T-helper 17 cell (primary cell): Measurements from ENCODE around the gene TFPI. TPM values are rescaled to one million over a fixed set of nuclear protein-coding genes. Genes with fewer than 3 reads are reported as not detected.
"Not testable (repeated sequence)": the region's sequence is repeated elsewhere in the genome, so short reads cannot be mapped to it uniquely, and the experiment has no call there.

Source experiments
- ATAC-seq: fragments of 150-1000 bp; cut with Tn5 transposase; 2 replicates; pipeline ENCODE4 v1.10.0; 2021; ENCODE audit warnings: mild to moderate bottlenecking, moderate library complexity
- DNase-seq, 3 donors: peaks; one replicate each; pipeline versions ENCODE4 v3.0.0 to v3.0.0-alpha.2; 2020 to 2021
- H3K9me3 ChIP-seq: one replicate; pipeline ENCODE4 v1.7.0; 2013; ENCODE audit warnings: low read length, mild to moderate bottlenecking; ENCODE audit not compliant: control insufficient read depth, poor library complexity, severe bottlenecking
- H3K27ac Mint-ChIP-seq: one replicate; pipeline ENCODE4 v1.8.0; 2022; ENCODE audit warnings: mild to moderate bottlenecking, moderate library complexity, mixed read lengths
- H3K27me3 Mint-ChIP-seq: one replicate; pipeline ENCODE4 v1.8.0; 2022; ENCODE audit warnings: mixed read lengths
- H3K36me3 Mint-ChIP-seq: one replicate; pipeline ENCODE4 v1.8.0; 2022; ENCODE audit warnings: low read depth, mixed read lengths
- H3K4me1 Mint-ChIP-seq: one replicate; pipeline ENCODE4 v1.8.0; 2022; ENCODE audit warnings: mild to moderate bottlenecking, mixed read lengths
- H3K4me3 Mint-ChIP-seq: one replicate; pipeline ENCODE4 v1.8.0; 2022; ENCODE audit warnings: mild to moderate bottlenecking, moderate library complexity, mixed read lengths
- total RNA-seq, 4 donors: library from RNA in 2 of 4; stranded (reverse) in 2 of 4; gene quantifications; one replicate each; pipeline ENCODE4 v1.2.3 and lab custom pipeline; 2022 to 2026

Gene TFPI
- total RNA-seq, 2 donors from 2014 or later, result 0.32 to 4.8 TPM

DNA sequence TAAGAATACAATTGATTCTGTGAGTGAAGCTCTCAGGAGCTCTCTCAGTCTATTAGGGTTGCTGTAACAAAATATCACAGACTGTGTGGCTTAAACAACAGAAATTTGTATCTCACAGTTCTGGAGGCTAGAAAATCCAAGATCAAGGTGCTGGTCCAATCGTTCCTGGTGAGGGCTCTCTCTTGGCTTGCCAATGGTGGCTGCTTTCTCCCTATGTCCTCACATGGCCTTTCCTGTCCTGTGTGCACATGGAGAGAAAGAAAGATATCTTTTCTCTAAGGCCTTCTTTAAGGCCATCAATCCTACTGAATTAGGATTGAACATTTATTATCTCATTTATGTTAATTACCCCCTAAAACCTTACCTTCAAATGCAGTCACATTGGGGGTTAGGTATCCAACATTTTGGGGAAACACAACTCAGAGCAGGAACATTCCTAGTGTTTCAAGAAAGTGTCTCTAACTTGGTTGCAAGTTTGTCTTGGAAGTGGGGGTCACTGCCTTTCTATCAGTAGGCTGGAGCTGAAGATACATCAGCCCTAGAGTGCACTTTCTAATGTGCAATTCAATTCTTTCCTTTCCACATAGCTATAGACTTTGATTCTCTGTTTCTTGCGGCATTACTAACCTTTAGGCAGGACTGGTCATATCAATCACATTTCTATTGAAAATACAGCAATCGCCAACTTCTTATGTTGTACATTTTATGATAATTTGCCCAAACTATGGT is 24.8 kb downstream of the TFPI start:
- DNase-seq, result no peak
- Mint-ChIP-seq H3K27ac (no peak overlapping the region), H3K27me3 (no peaks in the 10 kb centered on the region), H3K4me3 (no peak overlapping the region), H3K4me1 (no peaks in the 10 kb centered on the region), H3K36me3 (no peaks in the 10 kb centered on the region)
- no peak for ATAC-seq
- H3K9me3 ChIP-seq, result no peaks in the 10 kb centered on the region

DNA sequence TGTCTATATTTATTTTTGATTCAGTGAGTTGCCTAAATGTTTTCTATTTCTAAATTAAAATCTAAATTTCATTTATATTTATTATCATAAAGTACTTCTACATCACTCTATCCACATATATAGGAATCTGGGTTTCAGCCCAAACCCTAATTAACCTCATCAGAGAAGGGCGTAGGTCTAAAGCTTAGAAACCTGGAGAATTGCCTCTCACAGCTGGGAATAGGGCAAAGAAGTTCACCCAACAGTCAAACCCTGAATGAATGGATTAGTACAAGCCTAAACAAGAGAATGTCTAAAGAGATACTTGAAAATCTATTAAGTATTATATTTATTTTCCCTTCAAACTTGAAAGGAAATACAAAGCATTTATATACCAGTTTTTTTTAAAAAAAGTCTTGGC is 26.2 kb downstream of the TFPI start:
- no peak overlapping the region for H3K4me3 Mint-ChIP-seq
- no peaks in the 10 kb centered on the region for H3K36me3 Mint-ChIP-seq
- H3K4me1 Mint-ChIP-seq, result no peaks in the 10 kb centered on the region
- DNase-seq (no peak), ATAC-seq (no peak)
- H3K27me3 Mint-ChIP-seq, result no peaks in the 10 kb centered on the region
- H3K27ac Mint-ChIP-seq, result no peak overlapping the region
- H3K9me3 ChIP-seq, result no peaks in the 10 kb centered on the region

DNA sequence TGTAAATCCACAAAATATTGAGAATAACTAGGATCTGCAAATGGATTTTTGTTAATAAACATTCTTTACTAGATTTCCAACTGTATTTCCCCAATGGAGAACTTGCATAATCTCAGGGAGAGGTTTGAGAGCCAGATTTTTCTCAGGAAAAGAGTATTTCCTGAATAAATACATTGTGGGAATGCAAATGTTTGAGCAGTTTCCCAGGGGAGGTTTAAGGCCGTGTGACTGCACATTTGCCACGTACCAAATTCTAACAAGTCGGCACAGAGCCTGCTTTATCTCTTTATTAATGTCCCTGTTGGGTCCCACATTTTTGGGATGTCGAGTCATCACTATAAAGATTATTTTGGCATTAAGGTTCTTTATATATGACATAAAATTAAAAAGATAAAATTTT is 27.0 kb downstream of the TFPI start:
- Mint-ChIP-seq H3K27ac (no peak overlapping the region), H3K36me3 (no peaks in the 10 kb centered on the region), H3K4me1 (no peaks in the 10 kb centered on the region), H3K4me3 (no peak overlapping the region), H3K27me3 (no peaks in the 10 kb centered on the region)
- DNase-seq (no peak), ATAC-seq (no peak)
- no peaks in the 10 kb centered on the region for H3K9me3 ChIP-seq

DNA sequence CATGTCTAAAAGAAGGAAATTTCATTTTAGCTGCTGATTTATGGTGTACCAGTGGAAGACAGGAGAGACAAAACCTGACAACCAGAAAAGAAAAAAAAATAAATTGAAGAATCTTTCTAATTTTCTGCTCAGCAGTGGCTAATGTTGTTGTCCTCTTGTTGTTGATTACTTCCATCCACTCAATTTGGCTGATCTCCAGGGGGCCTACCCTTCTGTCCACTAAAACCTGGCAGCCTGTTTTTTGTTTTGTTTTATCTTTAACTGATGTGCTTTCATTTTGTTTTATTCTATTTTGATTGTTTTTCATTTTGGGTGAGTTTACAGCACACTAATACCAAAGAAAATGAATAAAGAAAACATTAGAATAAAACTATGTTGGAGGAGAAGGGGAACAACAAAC is 27.4 kb downstream of the TFPI start:
- Mint-ChIP-seq H3K4me1 (no peaks in the 10 kb centered on the region), H3K36me3 (no peaks in the 10 kb centered on the region), H3K27me3 (no peaks in the 10 kb centered on the region), H3K4me3 (no peak overlapping the region), H3K27ac (no peak overlapping the region)
- ATAC-seq, result no peak
- H3K9me3 ChIP-seq, result no peaks in the 10 kb centered on the region
- no peak for DNase-seq

DNA sequence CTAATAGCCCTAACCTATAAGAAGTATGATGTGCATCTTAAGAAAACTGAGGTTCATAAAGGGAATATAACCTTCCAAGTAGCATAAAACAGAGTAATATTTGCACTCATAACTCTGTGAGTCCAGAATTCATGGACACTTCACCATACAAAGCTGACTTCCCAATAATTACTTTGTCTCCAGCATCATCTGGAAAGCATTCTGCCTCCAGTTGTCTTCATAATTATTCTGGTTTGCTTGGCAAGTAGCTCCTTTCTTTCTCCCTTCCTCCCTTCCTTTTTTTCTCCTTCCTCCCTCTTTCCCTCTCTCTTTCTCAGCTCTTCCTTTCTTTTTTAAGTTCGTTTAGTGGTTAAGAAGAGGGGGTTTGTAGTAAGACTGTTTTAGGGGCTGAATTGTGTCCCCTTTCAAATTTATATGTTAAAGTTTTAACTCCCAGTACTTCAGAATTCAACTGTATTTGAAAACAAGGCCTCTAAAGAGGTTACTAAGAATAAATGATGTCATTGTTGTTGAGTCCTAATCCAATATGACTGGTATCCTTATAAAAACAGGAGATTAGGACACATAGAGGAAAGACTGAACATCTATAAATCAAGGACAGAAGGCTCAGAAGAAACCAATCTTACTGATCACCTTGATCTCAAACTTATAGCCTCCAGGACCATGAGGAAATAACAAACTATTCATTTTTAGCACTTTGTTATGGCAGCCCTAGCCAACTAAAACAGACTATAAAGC is 28.9 kb downstream of the TFPI start:
- no peak overlapping the region for H3K4me3 Mint-ChIP-seq
- H3K36me3 Mint-ChIP-seq, result no peaks in the 10 kb centered on the region
- H3K27me3 Mint-ChIP-seq, result no peaks in the 10 kb centered on the region
- DNase-seq, result no peak
- ATAC-seq, result no peak
- no peaks in the 10 kb centered on the region for H3K9me3 ChIP-seq
- H3K27ac Mint-ChIP-seq, result no peak overlapping the region
- no peaks in the 10 kb centered on the region for H3K4me1 Mint-ChIP-seq

DNA sequence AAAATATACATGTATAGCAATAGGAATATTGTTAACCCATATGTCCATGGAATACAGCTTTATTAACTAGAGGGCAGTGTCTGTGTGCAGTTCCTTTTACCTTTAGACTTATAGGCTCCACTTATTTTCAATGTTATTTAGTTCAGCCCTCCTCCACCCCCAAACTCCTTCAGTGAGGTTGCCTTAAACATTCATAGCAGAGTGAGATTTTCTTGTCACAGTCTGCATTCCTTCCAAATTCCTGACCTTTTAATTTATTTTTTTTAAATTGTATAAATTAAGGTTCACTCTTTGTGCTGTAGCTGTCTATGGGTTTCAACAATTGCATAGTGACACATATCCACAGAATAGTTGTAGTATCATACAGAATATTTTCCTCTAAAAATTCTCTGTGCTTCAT is 30.9 kb downstream of the TFPI start:
- Mint-ChIP-seq H3K27me3 (no peaks in the 10 kb centered on the region), H3K4me1 (no peaks in the 10 kb centered on the region), H3K27ac (no peak overlapping the region), H3K4me3 (no peak overlapping the region), H3K36me3 (no peaks in the 10 kb centered on the region)
- no peaks in the 10 kb centered on the region for H3K9me3 ChIP-seq
- DNase-seq, result no peak
- ATAC-seq, result no peak

DNA sequence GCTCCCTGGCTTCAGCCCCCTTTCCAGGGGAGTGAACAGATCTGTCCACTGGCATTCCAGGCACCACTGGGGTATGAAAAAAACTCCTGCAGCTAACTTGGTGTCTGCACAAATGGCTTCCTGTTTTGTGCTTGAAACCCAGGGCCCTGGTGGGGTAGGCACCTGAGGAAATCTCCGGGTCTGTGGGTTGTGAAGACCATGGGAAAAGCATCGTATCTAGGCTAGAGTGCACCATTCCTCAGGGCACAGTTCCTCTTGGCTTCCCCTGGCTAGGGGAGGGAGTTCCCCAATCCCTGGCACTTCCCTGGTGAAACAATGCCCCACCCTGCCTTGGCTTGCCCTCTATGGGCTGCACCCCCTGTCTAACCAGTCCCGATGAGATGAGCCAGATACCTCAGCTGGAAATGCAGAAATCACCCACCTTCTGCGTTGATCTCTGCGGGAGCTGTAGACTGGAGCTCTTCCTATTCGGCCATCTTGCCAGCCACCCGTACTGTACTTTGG is 34.1 kb downstream of the TFPI start:
- Mint-ChIP-seq H3K4me1 (no peaks in the 10 kb centered on the region), H3K27ac (no peak overlapping the region), H3K4me3 (no peak overlapping the region), H3K27me3 (no peaks in the 10 kb centered on the region), H3K36me3 (no peaks in the 10 kb centered on the region)
- DNase-seq (no peak), ATAC-seq (no peak)
- no peaks in the 10 kb centered on the region for H3K9me3 ChIP-seq

DNA sequence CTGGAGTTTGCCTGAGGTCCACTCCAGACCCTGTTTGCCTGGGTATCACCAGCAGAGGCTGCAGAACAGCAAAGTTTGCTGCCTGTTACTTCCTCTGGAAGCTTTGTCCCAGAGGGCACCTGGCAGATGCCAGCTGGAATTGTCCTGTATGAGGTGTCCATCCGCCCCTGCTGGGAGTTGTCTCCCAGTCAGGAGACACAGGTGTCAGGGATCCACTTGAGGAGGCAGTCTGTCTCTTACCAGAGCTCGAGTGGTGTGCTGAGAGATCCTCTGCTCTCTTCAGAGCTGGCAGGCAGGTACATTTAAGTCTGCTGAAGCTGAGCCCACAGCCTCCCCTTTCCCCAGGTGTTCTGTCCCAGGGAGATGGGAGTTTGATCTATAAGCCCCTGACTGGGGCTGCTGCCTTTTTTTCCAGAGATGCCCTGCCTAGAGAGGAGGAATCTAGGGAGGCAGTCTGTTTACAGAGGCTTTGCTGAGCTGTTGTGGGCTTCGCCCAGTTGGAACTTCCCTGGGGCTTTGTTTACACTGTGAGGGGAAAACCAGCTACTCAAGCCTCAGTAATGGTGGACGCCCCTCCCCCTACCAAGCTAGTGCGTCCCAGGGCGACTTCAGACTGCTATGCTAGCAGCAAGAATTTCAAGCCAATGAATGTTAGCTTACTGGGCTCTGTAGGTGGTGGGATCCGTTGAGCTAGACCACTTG is 34.7 kb downstream of the TFPI start:
- ATAC-seq, result no peak
- H3K4me3 Mint-ChIP-seq, result no peak overlapping the region
- no peaks in the 10 kb centered on the region for H3K9me3 ChIP-seq
- H3K4me1 Mint-ChIP-seq, result no peaks in the 10 kb centered on the region
- H3K27me3 Mint-ChIP-seq, result no peaks in the 10 kb centered on the region
- no peak for DNase-seq
- no peak overlapping the region for H3K27ac Mint-ChIP-seq
- no peaks in the 10 kb centered on the region for H3K36me3 Mint-ChIP-seq

DNA sequence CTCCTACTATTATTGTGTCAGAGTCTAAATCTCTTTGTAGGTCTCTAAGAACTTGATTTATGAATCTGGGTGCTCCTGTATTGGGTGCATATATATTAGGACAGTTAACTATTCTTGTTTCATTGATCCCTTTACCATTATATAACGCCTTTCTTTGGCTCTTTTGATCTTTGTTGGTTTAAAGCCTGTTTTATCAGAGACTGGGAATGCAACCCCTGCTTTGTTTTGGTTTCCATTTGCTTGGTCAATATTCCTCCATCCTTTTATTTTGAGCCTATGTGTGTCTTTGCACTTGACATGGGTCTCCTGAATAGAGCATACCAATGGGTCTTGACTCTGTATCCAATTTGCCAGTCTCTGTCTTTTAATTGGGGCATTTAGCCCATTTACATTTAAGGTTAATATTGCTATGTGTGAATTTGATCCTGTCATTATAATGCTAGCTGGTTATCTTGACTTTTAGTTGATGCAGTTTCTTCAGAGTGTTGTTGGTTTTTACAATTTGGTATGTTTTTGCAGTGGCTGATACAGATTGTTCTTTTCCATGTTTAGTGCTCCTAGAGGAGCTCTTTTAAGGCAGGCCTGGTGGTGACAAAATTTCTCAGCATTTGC is 36.4 kb downstream of the TFPI start:
- not testable (repeated sequence) for H3K4me3 Mint-ChIP-seq, H3K27me3 Mint-ChIP-seq, H3K27ac Mint-ChIP-seq, ATAC-seq, H3K36me3 Mint-ChIP-seq, H3K9me3 ChIP-seq, DNase-seq, H3K4me1 Mint-ChIP-seq

DNA sequence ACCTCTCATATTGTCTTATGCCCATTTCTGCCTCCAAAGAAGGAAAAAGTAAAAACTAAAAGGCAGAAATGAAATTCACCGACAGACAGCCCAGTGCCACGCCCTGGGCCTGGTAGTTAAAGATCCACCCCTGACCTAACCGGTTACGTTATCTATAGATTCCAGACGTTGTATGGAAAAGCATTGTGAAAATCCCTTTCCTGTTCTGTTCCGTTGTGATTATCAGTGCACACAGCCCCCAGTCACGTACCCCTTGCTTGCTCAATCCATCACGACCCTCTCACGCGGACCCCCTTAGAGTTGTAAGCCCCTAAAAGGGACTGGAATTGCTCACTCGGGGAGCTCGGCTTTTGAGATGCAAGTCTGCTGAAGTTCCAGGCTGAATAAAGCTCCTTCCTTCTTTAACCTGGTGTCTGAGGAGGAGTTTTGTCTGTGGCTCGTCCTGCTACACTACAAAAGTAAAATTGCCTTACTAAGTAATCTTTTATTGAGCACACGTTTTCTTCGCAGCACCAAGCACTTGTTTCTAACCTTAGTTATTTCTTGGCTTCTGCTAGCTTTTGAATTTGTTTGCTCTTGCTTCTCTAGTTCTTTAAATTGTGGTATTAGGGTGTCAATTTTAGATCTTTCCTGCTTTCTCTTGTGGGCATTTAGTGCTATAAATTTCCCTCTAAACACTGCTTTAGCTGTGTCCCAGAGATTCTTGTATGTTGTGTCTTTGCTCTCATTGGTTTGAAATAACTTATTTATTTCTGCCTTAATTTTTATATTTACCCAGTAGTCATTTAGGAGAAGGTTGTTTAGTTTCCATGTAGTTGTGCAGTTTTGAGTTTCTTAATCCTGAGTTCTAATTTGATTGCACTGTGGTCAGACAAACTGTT is 37.4 kb downstream of the TFPI start:
- not testable (repeated sequence) for H3K27ac Mint-ChIP-seq, H3K4me3 Mint-ChIP-seq, H3K36me3 Mint-ChIP-seq, H3K4me1 Mint-ChIP-seq, H3K27me3 Mint-ChIP-seq, ATAC-seq, H3K9me3 ChIP-seq, DNase-seq

DNA sequence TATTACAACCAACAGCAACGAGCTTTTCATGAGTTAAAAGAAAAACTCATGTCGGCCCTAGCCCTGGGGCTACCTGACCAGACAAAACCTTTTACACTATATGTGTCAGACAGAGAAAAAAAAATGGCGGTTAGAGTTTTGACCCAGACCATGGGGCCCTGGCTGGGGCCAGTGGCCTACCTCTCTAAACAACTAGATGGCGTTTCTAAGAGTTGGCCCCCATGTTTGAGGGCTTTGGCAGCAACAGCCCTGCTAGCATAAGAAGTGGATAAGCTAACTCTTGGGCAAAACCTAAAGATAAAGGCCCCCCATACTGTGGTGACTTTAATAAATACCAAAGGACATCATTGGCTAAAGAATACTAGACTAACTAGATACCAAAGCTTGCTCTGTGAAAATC is 39.3 kb downstream of the TFPI start:
- ATAC-seq, result no peak
- H3K27me3 Mint-ChIP-seq, result no peaks in the 10 kb centered on the region
- H3K27ac Mint-ChIP-seq, result no peak overlapping the region
- no peaks in the 10 kb centered on the region for H3K4me1 Mint-ChIP-seq
- no peak overlapping the region for H3K4me3 Mint-ChIP-seq
- DNase-seq, result no peak
- no peaks in the 10 kb centered on the region for H3K36me3 Mint-ChIP-seq
- no peaks in the 10 kb centered on the region for H3K9me3 ChIP-seq

DNA sequence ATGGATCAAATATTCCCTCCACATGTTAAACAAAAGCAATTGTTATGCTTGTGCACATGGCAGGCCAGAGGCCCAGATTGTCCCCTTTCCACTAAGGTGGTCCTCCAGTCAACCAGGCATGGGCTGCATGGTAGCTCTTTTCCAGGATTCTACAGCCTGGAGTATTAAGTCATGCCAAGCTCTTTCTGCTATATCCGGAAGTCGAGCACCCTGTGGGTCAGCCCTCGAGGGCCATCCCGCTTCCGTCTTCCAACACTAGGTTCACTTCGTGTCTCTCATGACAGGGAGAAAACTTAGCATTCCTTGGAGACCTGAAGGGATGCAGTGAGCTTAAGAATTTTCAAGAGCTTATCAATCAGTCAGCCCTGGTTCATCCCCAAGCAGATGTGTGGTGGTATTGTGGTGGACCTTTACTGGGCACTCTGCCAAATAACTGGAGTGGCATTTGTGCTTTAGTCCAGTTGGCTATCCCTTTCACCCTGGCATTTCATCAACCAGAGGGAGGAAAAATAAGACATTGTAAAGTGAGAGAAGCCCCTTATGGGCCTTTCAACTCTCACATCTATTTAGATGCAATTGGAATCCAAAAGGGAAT is 39.9 kb downstream of the TFPI start:
- not testable (repeated sequence) for H3K4me1 Mint-ChIP-seq, H3K9me3 ChIP-seq, H3K27ac Mint-ChIP-seq, H3K27me3 Mint-ChIP-seq, H3K4me3 Mint-ChIP-seq, DNase-seq, ATAC-seq, H3K36me3 Mint-ChIP-seq
